GM12875 (cell line): ENCODE results near the gene FBXL19.
A peak's percentile ranks its signal among the peaks of the same experiment; 100 is the strongest.

Experiments
- H3K4me3 ChIP-seq: one replicate; pipeline ENCODE4 v1.5.1; 2011; ENCODE audit warnings: low read depth, low read length, control low read depth
- CTCF ChIP-seq: IDR thresholded peaks from 2 replicates; pipeline ENCODE4 v1.5.1; 2011; ENCODE audit warnings: low read depth, mild to moderate bottlenecking, control low read depth, inconsistent platforms, low read length, moderate library complexity, borderline replicate concordance; ENCODE audit not compliant: insufficient read depth

Gene FBXL19

DNA sequence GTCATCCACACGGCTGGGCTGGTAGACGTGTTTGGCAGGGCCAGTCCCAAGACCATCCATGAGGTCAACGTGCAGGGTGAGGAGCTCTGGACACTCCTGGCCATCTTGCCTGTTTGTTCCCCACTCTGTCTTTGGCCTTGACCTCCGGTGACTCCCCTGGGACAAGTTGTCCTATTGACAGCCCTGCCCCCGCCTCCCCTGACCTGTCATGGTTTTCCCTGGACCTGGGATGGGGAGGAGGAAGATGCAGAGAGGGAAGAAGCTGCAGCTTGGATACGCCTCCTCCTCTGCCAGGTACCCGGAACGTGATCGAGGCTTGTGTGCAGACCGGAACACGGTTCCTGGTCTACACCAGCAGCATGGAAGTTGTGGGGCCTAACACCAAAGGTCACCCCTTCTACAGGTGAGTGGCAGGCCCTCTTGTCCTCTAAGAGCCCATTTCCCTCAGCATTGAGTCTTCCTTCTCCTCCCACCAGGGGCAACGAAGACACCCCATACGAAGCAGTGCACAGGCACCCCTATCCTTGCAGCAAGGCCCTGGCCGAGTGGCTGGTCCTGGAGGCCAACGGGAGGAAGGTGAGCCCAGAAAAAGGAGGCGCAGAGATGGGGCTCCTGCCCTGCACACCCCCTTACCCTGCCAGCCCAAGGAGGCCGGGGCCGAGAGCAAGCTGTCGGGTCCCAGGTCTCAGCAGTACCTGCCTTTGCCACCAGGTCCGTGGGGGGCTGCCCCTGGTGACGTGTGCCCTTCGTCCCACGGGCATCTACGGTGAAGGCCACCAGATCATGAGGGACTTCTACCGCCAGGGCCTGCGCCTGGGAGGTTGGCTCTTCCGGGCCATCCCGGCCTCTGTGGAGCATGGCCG lies 63.0 kb downstream of the FBXL19 start:
- TF ChIP-seq CTCF: 0 out of 2 replicates have a peak, but pooled peaks have one; percentile 3
- no peak overlapping the region for H3K4me3 ChIP-seq

- TF ChIP-seq CTCF: no peak
- no peak overlapping the region for H3K4me3 ChIP-seq
Measured at GRCh38 chr16:30987581-30988190, 64.3 kb downstream of the FBXL19 start.

DNA sequence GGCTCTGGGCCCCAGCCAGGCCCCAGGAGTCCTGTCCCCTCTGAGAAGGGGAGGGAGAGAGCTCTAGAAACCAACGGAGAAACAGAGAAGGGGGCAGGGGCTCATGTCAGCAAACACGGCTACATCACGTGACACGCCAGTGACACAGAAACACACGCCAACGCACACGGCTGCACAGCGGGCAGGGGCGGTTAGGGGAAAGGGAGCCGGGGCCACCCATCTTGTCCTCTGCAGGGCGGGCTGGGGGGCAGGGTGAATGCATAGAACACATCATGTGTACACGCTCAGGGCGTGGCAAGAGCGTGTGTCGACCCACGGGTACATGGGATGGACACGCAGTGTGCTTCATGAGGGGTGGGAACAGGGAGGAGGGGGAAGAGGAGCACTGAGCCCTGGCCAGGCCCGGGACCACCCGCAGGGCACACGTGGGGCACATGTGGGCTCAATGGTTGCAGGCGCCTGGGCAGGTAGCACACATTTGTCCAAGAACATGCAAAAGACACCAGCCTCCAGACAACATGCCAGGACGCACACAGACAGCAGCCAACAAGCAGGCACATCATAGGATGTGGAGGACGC lies 66.2 kb downstream of the FBXL19 start:
- TF ChIP-seq CTCF: no peak
- no peak overlapping the region for H3K4me3 ChIP-seq

- no peak for TF ChIP-seq CTCF
- H3K4me3 ChIP-seq: no peak overlapping the region
Measured at GRCh38 chr16:30990105-30990504, 66.7 kb downstream of the FBXL19 start.

DNA sequence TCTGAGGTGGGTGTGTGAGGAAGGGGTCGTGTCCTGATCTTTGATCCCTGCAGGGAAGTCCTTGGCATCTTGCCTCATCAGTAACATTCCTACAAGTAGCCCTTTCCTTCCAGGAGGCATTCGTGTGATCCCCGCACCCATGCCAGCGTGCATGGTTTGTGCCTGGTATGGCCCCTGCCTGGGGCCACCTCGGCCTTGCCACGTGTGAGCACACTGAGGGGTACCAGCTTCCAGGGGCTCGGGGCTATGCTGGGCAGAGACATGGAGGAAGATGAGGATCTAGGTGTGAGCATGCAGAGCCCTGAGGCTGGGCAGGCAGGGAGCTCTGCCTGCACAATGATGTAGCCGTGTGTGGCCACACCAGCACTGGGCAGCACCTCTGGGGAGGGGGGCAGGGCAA lies 67.7 kb downstream of the FBXL19 start:
- TF ChIP-seq CTCF: no peak
- no peak overlapping the region for H3K4me3 ChIP-seq

DNA sequence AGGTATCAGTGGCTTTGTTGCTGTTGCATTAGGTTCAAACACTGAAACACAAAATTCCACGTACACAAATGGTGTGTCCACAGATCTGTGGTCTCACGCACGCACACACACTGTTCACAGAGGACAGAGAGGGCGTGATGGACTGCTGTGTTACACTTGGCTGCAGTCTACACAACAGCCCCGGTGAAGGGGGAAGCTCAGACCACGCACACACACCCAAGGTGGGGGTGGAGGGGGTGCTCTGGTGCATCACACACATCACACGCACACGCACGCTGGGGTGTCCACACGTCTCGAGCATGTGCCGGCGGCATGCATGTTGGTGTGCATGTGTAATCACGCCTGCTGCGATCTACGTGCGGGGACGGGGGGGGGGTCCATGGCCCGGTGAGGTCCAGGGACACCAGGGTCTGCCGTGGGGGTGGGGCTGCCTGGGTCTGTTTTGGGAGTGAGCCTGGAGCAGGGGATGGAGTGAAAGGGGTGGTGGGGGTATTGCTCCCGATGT lies 69.0 kb downstream of the FBXL19 start:
- no peak for TF ChIP-seq CTCF
- no peak overlapping the region for H3K4me3 ChIP-seq
